NOMO-1 (cell line): ENCODE data around the gene PRAMEF25.
"Not testable (repeated sequence)": the region's sequence is repeated elsewhere in the genome, so short reads cannot be mapped to it uniquely, and the experiment has no call there.

Experiments
- DNase-seq, 2 experiments: peaks; one replicate each; lab custom pipeline; 2025; ENCODE audit not compliant: unreplicated experiment in 2 of 2; lab: John Stamatoyannopoulos, UW

The PRAMEF25 gene

GRCh38 chr1:13070474-13070873, at the start of gene PRAMEF25:
Gene PRAMEF25 (plus strand): TSS chr1:13070774. CDS start chr1:13073694, 2,920 bp downstream.
- not testable (repeated sequence) for DNase-seq

- not testable (repeated sequence) for DNase-seq
Measured at GRCh38 chr1:13056475-13056874, 14.1 kb upstream of the PRAMEF25 start, which contains the start of gene PRAMEF27. Gene PRAMEF27 (minus strand): TSS chr1:13056575. CDS start chr1:13053659, 2,916 bp downstream.

DNA sequence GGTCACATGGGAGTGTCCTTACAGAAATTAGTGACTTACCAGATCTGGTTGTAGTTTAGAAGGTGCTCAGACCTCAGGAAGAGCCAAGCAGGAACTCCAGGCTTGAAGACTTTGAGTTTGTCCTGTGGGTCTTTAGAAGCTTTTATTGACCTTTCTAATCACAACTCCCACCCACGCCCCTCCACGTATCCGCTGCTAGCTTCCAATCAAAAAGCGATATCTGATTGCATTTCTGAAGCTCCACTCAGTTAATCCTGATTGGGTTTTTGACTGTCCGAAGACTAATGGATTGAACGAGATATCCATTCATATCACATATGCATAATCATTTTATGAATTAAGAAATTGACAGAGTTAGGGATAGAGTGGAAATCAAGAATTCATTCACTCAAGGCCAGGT, 46.2 kb downstream of the PRAMEF25 start, which contains the start of gene HNRNPCL2:
HNRNPCL2 (minus strand) TSS at position 101 of the 400 bp plus-strand sequence. CDS start 454 bp downstream, outside the sequence.
- not testable (repeated sequence) for DNase-seq
